Neural progenitor cell (in vitro differentiated cells): Measurements from ENCODE around the gene ZC3H13. TPM values are rescaled to one million over a fixed set of nuclear protein-coding genes. Genes with fewer than 3 reads are reported as not detected.

ENCODE experiments used
- DNase-seq: peaks from one replicate; pipeline ENCODE4 v3.0.0-alpha.2; 2016; ENCODE audit warnings: low spot score
- H2AFZ ChIP-seq: fragments of 200-600 bp; sonication (generic); replicated peaks from 2 replicates; pipeline ENCODE4 v1.6.1; 2016; ENCODE audit warnings: antibody characterized with exemption
- H3F3A ChIP-seq: fragments of 200-600 bp; sonication (generic); 2 replicates; pipeline ENCODE4 v1.6.1; 2016; ENCODE audit warnings: antibody characterized with exemption, low read depth
- H3K27ac ChIP-seq: fragments of 200-600 bp; sonication (generic); 2 replicates; pipeline ENCODE4 v1.5.1; 2016; ENCODE audit warnings: mild to moderate bottlenecking
- H3K27me3 ChIP-seq: fragments of 200-600 bp; sonication (generic); 2 replicates; pipeline ENCODE4 v1.6.1; 2016; ENCODE audit warnings: mild to moderate bottlenecking, moderate library complexity
- H3K36me3 ChIP-seq: fragments of 200-600 bp; sonication (generic); 2 replicates; pipeline ENCODE4 v1.5.1; 2016
- H3K4me1 ChIP-seq: fragments of 200-600 bp; sonication (generic); 2 replicates; pipeline ENCODE4 v1.6.1; 2016; ENCODE audit warnings: mixed run types
- H3K4me2 ChIP-seq: fragments of 200-600 bp; sonication (generic); 2 replicates; pipeline ENCODE4 v1.6.1; 2016
- H3K4me3 ChIP-seq: fragments of 200-600 bp; sonication (generic); 2 replicates; pipeline ENCODE4 v1.5.1; 2016
- H3K79me2 ChIP-seq: fragments of 200-600 bp; sonication (generic); 2 replicates; pipeline ENCODE4 v1.6.1; 2016; ENCODE audit warnings: low read depth
- H3K9ac ChIP-seq: fragments of 200-600 bp; sonication (generic); 2 replicates; pipeline ENCODE4 v1.6.1; 2016
- H3K9me3 ChIP-seq: fragments of 200-600 bp; sonication (generic); 2 replicates; pipeline ENCODE4 v1.5.1; 2016; ENCODE audit warnings: low read depth
- H4K20me1 ChIP-seq: fragments of 200-600 bp; sonication (generic); 2 replicates; pipeline ENCODE4 v1.6.1; 2016; ENCODE audit warnings: low read depth
- H3K27ac Mint-ChIP-seq: 3 replicates; pipeline ENCODE4 v1.8.0; 2021; ENCODE audit warnings: mixed read lengths
- H3K27me3 Mint-ChIP-seq: 2 replicates; pipeline ENCODE4 v1.8.0; 2022; ENCODE audit warnings: low read depth, mild to moderate bottlenecking, inconsistent platforms, moderate library complexity, mixed read lengths; ENCODE audit not compliant: insufficient read depth
- H3K36me3 Mint-ChIP-seq: 3 replicates; pipeline ENCODE4 v1.8.0; 2021; ENCODE audit warnings: mixed read lengths
- H3K4me1 Mint-ChIP-seq: 3 replicates; pipeline ENCODE4 v1.8.0; 2021; ENCODE audit warnings: mixed read lengths
- H3K4me3 Mint-ChIP-seq: 3 replicates; pipeline ENCODE4 v1.8.0; 2021; ENCODE audit warnings: mild to moderate bottlenecking, moderate library complexity, mixed read lengths
- H3K9me3 Mint-ChIP-seq: 3 replicates; pipeline ENCODE4 v1.8.0; 2020; ENCODE audit warnings: mixed read lengths
- EZH2 ChIP-seq: fragments of 200-600 bp; sonication (generic); IDR thresholded peaks from 2 replicates; pipeline ENCODE4 v1.6.1; 2017; ENCODE audit warnings: antibody characterized with exemption, mild to moderate bottlenecking, moderate library complexity
- EZH2phosphoT487 ChIP-seq: fragments of 200-600 bp; sonication (generic); IDR thresholded peaks from 2 replicates; pipeline ENCODE4 v1.6.1; 2017; ENCODE audit warnings: antibody characterized with exemption
- total RNA-seq: library from RNA; depleted of rRNA; stranded (reverse); fragments of >200 nt; gene quantifications from 2 replicates; pipeline ENCODE4 v1.2.3, GENCODE V29; 2015; ENCODE audit warnings: low replicate concordance
- TF ChIP-seq, protein P1 (sequence below): fragments of 200-600 bp; sonication (generic); IDR thresholded peaks from 2 replicates; pipeline ENCODE4 v1.5.1; 2017; ENCODE audit warnings: antibody characterized with exemption, mild to moderate bottlenecking

Gene ZC3H13
- total RNA-seq, 1 donor from 2014 or later, result 41.4 TPM

DNA sequence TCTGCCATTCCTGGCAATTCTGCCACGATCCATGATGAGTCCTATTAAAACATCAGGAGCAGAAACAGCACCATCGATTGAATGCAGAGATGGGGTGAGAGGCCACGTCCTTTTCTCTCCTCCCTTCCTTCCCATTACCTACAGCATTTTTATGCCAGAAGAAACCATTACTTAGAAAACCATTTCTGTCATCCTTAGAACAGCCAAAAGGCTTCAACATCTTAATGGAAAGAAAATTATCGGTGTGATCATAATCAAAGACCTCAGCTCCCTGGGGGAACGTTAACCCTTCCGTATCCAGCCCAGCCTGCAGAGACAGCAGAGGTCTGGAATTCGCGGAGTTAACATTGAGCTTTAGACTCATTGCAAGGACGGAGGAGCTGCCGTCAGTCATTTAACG is 145.0 kb downstream of the ZC3H13 start:
- H2AFZ ChIP-seq, result no peak overlapping the region
- H3K4me2 ChIP-seq, result no peak overlapping the region
- H3K27ac ChIP-seq, result no peak overlapping the region

More for the DNA sequence above, 145.0 kb downstream of the ZC3H13 start:
- no peak for DNase-seq
- H3K79me2 ChIP-seq, result no peaks in the 10 kb centered on the region
- no peaks in the 10 kb centered on the region for H3K4me1 ChIP-seq
- H3K9me3 Mint-ChIP-seq, result no peaks in the 10 kb centered on the region
- H3K27me3 Mint-ChIP-seq, result no peaks in the 10 kb centered on the region
- H3K4me3 ChIP-seq, result no peak overlapping the region
- H3K9me3 ChIP-seq, result no peaks in the 10 kb centered on the region
- peak overlapping the region; percentile 50 for H3K27ac Mint-ChIP-seq
- H3K27me3 ChIP-seq, result no peaks in the 10 kb centered on the region
- H3K4me1 Mint-ChIP-seq, result peaks cover 18% of the 10 kb centered on the region
- no peak overlapping the region for H3K9ac ChIP-seq
- no peaks in the 10 kb centered on the region for H3K36me3 ChIP-seq
- H3K4me3 Mint-ChIP-seq, result no peak overlapping the region
- no peaks in the 10 kb centered on the region for H4K20me1 ChIP-seq
- TF ChIP-seq, protein P1, sequence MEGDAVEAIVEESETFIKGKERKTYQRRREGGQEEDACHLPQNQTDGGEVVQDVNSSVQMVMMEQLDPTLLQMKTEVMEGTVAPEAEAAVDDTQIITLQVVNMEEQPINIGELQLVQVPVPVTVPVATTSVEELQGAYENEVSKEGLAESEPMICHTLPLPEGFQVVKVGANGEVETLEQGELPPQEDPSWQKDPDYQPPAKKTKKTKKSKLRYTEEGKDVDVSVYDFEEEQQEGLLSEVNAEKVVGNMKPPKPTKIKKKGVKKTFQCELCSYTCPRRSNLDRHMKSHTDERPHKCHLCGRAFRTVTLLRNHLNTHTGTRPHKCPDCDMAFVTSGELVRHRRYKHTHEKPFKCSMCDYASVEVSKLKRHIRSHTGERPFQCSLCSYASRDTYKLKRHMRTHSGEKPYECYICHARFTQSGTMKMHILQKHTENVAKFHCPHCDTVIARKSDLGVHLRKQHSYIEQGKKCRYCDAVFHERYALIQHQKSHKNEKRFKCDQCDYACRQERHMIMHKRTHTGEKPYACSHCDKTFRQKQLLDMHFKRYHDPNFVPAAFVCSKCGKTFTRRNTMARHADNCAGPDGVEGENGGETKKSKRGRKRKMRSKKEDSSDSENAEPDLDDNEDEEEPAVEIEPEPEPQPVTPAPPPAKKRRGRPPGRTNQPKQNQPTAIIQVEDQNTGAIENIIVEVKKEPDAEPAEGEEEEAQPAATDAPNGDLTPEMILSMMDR, result no peak
- TF ChIP-seq EZH2, result no peak
- TF ChIP-seq EZH2phosphoT487, result no peak
- H3F3A ChIP-seq, result no peaks in the 10 kb centered on the region
- no peaks in the 10 kb centered on the region for H3K36me3 Mint-ChIP-seq

Other genes starting within 250 kb of the ZC3H13 start
- gene SIAH3, start 201.0 kb downstream of the ZC3H13 start, total RNA-seq, result not detected in 2 replicates
- gene CPB2, start 52.3 kb upstream of the ZC3H13 start, total RNA-seq, result not detected in 2 replicates
- gene LCP1, start 129.4 kb upstream of the ZC3H13 start, total RNA-seq, result 0.34 and 2.2 TPM in 2 replicates
- gene LRRC63, start 159.2 kb upstream of the ZC3H13 start, total RNA-seq, result not detected in 2 replicates